HepG2 (cell line): Measurements from ENCODE around the gene SCFD2. TPM values are rescaled to one million over a fixed set of nuclear protein-coding genes. Genes with fewer than 3 reads are reported as not detected.

Experiments used
- ATAC-seq: fragments of 200-7000 bp; cut with Tn5 transposase; 3 replicates; pipeline ENCODE4 v1.9.1; 2020; ENCODE audit warnings: mild to moderate bottlenecking, moderate library complexity
- BruUV-seq: library from RNA; stranded (reverse); fragments of 400-500 nt; replicated peaks from 2 replicates; lab custom pipeline; 2021; lab: Mats Ljungman, UMichigan
- CTCF ChIA-PET: fragments of 300-600 bp; formaldehyde crosslinking; extraction: SDS; loops from one replicate; lab custom pipeline; 2021; ENCODE audit warnings: low total read pairs, inconsistent platforms, low intra/inter-chr PET ratio; lab: Yijun Ruan, JAX
- POLR2A ChIA-PET: fragments of 350-600 bp; sonication (Branson Sonifier 250); formaldehyde crosslinking; loops from one replicate; lab custom pipeline; 2020; ENCODE audit warnings: antibody characterized with exemption, inconsistent platforms; lab: Yijun Ruan, JAX
- DNase-seq: peaks from one replicate; pipeline ENCODE4 v3.0.0-alpha.2; 2015; ENCODE audit warnings: low spot score
- FAIRE-seq: peaks from 3 replicates; lab custom pipeline; 2011; peaks lifted over from hg19 to GRCh38; lab: Jason Lieb, UNC
- H2AFZ ChIP-seq: one replicate; pipeline ENCODE4 v1.6.1; 2011; ENCODE audit warnings: low read length, inconsistent platforms
- H3K27ac ChIP-seq: fragments of 300-600 bp; 3 replicates; pipeline ENCODE4 v1.8.0; 2011; ENCODE audit warnings: mixed run types, mild to moderate bottlenecking, mixed read lengths, low read length, inconsistent platforms; ENCODE audit not compliant: insufficient read depth; ENCODE audit errors: extremely low read length
- H3K27me3 ChIP-seq, 2 experiments: fragments of 200-600 bp in 1 of 2; 2 replicates in 1 of 2; 3 replicates in 1 of 2; pipeline versions ENCODE4 v1.6.0 to v1.8.0; 2011; ENCODE audit warnings: low read length in 2 of 2, mild to moderate bottlenecking in 2 of 2, moderate library complexity in 2 of 2, inconsistent platforms in 1 of 2; ENCODE audit not compliant: insufficient read depth in 2 of 2, control insufficient read depth in 1 of 2
- H3K36me3 ChIP-seq, 2 experiments: fragments of 200-600 bp in 1 of 2; replicated peaks in 1 of 2; 2 replicates in 1 of 2; 3 replicates in 1 of 2; pipeline versions ENCODE4 v1.5.1 to v1.8.0; 2011; ENCODE audit warnings: low read length in 2 of 2, inconsistent platforms in 1 of 2; ENCODE audit not compliant: insufficient read depth in 2 of 2, control insufficient read depth in 1 of 2
- H3K4me1 ChIP-seq: 2 replicates; pipeline ENCODE4 v1.5.1; 2012; ENCODE audit warnings: low read length, inconsistent platforms; ENCODE audit not compliant: insufficient read depth
- H3K4me2 ChIP-seq: 2 replicates; pipeline ENCODE4 v1.6.0; 2011; ENCODE audit warnings: low read depth, low read length, inconsistent platforms
- H3K4me3 ChIP-seq, 3 experiments: fragments of 200-600 bp in 1 of 3; sonication (generic), shearing (Covaris generic) in 1 of 3; replicated peaks in 1 of 3; 2 replicates each; pipeline ENCODE4 v1.5.1; 2011 to 2016; ENCODE audit warnings: low read length in 3 of 3, inconsistent platforms in 2 of 3, low read depth in 2 of 3, mild to moderate bottlenecking in 2 of 3, control low read depth in 1 of 3, mixed read lengths in 1 of 3; ENCODE audit not compliant: insufficient read depth in 1 of 3
- H3K79me2 ChIP-seq: one replicate; pipeline ENCODE4 v1.6.1; 2011; ENCODE audit warnings: low read length, inconsistent platforms; ENCODE audit not compliant: insufficient read depth
- H3K9ac ChIP-seq: 2 replicates; pipeline ENCODE4 v1.6.0; 2011; ENCODE audit warnings: mild to moderate bottlenecking, low read depth, low read length, inconsistent platforms; ENCODE audit not compliant: insufficient read depth
- H3K9me3 ChIP-seq: 2 replicates; pipeline ENCODE4 v1.5.1; 2012; ENCODE audit warnings: mild to moderate bottlenecking, low read length
- H4K20me1 ChIP-seq: 2 replicates; pipeline ENCODE4 v1.6.0; 2011; ENCODE audit warnings: inconsistent platforms, mild to moderate bottlenecking, low read length, moderate library complexity; ENCODE audit not compliant: insufficient read depth
- ONECUT2 ChIP-seq: sonication (generic); formaldehyde crosslinking; IDR thresholded peaks from 2 replicates; pipeline ENCODE4 v1.4.0; 2020; ENCODE audit warnings: missing genetic modification reagents
- SIN3B ChIP-seq: fragments of 150-350 bp; IDR thresholded peaks from 2 replicates; pipeline ENCODE4 v1.6.1; 2014; ENCODE audit warnings: low read length
- ZMYM3 ChIP-seq: sonication (generic); formaldehyde crosslinking; IDR thresholded peaks from 2 replicates; pipeline ENCODE4 v1.5.1; 2020; ENCODE audit warnings: mild to moderate bottlenecking, missing genetic modification reagents
- ZNF720 ChIP-seq: sonication (generic); formaldehyde crosslinking; IDR thresholded peaks from 2 replicates; pipeline ENCODE4 v1.4.0; 2020; ENCODE audit warnings: missing genetic modification reagents
- ZNF766 ChIP-seq: sonication (generic); formaldehyde crosslinking; IDR thresholded peaks from 2 replicates; pipeline ENCODE4 v1.5.0; 2020; ENCODE audit warnings: missing genetic modification reagents, borderline replicate concordance
- ZNF772 ChIP-seq: sonication (generic); formaldehyde crosslinking; IDR thresholded peaks from 2 replicates; pipeline ENCODE4 v1.5.0; 2020; ENCODE audit warnings: mild to moderate bottlenecking, missing genetic modification reagents
- ZNF850 ChIP-seq: sonication (generic); formaldehyde crosslinking; conservative IDR thresholded peaks from 2 replicates; pipeline ENCODE4 v1.9.0; 2021; ENCODE audit warnings: mild to moderate bottlenecking, missing genetic modification reagents
- WGBS: methylation state at CpG from one replicate; pipeline ENCODE4 v1.1.6; 2017; ENCODE audit warnings: low lambda C conversion rate; 5-methylcytosine and 5-hydroxymethylcytosine counted together
- in situ Hi-C: cut with HindIII; loops from 2 replicates; pipeline ENCODE4 v1.10.0; 2017; ENCODE audit warnings: low pct_unique_long_range_greater_than_20kb; ENCODE audit not compliant: extremely low pct_ligation_motif_present
- intact Hi-C: fragments of 100-400 bp; cut with micrococcal nuclease; formaldehyde crosslinking; loops from one replicate; pipeline ENCODE4 v1.10.0; 2022; ENCODE audit not compliant: unreplicated experiment
- polyA plus RNA-seq, 8 experiments: library from polyadenylated mRNA; depleted of rRNA in 3 of 8; stranded (reverse) in 7 of 8; unstranded in 1 of 8; fragments of >200 nt; fragmentation: Illumina TruSeq in 4 of 8; extraction: Trizol in 4 of 8; gene quantifications; 2 replicates each; pipeline versions ENCODE4 v1.2.1 to v1.2.3, GENCODE V29; 2011 to 2016; ENCODE audit warnings: low read depth in 4 of 8, missing spikeins in 1 of 8, mixed read lengths in 1 of 8; ENCODE audit not compliant: insufficient read depth in 1 of 8
- total RNA-seq, 5 experiments: library from RNA; depleted of rRNA; stranded (reverse); fragments of >200 nt; fragmentation: Illumina TruSeq; extraction: Trizol; gene quantifications; 2 replicates each; pipeline ENCODE4 v1.2.3, GENCODE V29; 2016; ENCODE audit warnings: low read depth in 1 of 5
- TF ChIP-seq, protein P1 (sequence below): sonication (generic); formaldehyde crosslinking; IDR thresholded peaks from 2 replicates; pipeline ENCODE4 v1.5.1; 2020; ENCODE audit warnings: missing genetic modification reagents, mild to moderate bottlenecking, borderline replicate concordance

SCFD2 gene
- total and polyA plus RNA-seq, 2 of the 13 experiments (the other 11 are each of a cell fraction or from before 2014, with no cell fraction given): 4.6 to 15.6 TPM

DNA sequence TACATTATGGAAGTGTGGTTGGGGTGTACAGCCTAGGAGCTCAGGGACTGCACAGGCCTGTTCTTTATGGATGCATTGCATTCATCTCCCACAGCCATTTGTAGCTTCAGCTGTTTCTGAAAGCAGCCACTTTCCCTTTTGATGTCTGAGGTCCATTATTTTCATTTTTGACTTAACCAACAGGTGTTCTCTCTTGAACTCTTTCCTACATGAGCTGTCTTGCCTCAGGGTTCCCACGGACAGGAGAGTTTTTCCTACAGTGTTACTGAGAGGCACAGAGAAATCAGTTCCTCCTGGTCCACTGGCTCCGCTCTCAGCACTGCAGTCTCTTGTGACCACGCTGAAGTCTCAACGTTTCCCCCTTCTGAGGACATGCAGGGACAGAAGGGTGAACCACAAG lies 416.5 kb downstream of the SCFD2 start (continued):
- TF ChIP-seq ZNF850 (CRISPR knock-in tag) (no peak), ZMYM3 (CRISPR knock-in tag) (no peak), ONECUT2 (no peak), SIN3B (no peak), ZNF720 (CRISPR knock-in tag) (no peak)

- Histone ChIP-seq H3K9me3 (no peaks in the 10 kb centered on the region), H3K4me1 (no peaks in the 10 kb centered on the region; the same call in 1 of the 2 replicates), H4K20me1 (no peaks in the 10 kb centered on the region), H3K4me2 (no peak overlapping the region), H3K27me3 (no peaks in the 10 kb centered on the region), H3K4me3 (no peak overlapping the region), H3K27ac (no peak overlapping the region), H2AFZ (no peak overlapping the region), H3K9ac (no peak overlapping the region), H3K36me3 (no peaks in the 10 kb centered on the region), H3K79me2 (no peaks in the 10 kb centered on the region)
- in situ Hi-C loops (no loop called here), intact Hi-C loops (no loop called here)
- TF ChIP-seq ZNF772: no peak
- no peak for TF ChIP-seq ZNF766 (CRISPR knock-in tag)
- TF ChIP-seq, protein P1, sequence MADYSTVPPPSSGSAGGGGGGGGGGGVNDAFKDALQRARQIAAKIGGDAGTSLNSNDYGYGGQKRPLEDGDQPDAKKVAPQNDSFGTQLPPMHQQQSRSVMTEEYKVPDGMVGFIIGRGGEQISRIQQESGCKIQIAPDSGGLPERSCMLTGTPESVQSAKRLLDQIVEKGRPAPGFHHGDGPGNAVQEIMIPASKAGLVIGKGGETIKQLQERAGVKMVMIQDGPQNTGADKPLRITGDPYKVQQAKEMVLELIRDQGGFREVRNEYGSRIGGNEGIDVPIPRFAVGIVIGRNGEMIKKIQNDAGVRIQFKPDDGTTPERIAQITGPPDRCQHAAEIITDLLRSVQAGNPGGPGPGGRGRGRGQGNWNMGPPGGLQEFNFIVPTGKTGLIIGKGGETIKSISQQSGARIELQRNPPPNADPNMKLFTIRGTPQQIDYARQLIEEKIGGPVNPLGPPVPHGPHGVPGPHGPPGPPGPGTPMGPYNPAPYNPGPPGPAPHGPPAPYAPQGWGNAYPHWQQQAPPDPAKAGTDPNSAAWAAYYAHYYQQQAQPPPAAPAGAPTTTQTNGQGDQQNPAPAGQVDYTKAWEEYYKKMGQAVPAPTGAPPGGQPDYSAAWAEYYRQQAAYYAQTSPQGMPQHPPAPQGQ (CRISPR knock-in tag): no peak
- no TSS peak for BruUV-seq
- FAIRE-seq: no peak
- WGBS: 84% methylated on average over 5 of the region's 5 CpGs
- no peak for DNase-seq
- no peak for ATAC-seq
- ChIA-PET CTCF (no interaction called here), POLR2A (no interaction called here)
These were observed 417.8 kb downstream of the SCFD2 start for GRCh38 chr4:52948057-52948423.
